Neural cell (in vitro differentiated cells): ENCODE data around the gene CATSPER1.

Experiments
- CTCF ChIP-seq: fragments of 450-650 bp; IDR thresholded peaks from 2 replicates; pipeline ENCODE4 v1.5.1; 2014; ENCODE audit warnings: antibody characterized with exemption, mild to moderate bottlenecking, moderate library complexity; ENCODE audit not compliant: poor library complexity, severe bottlenecking
- EP300 ChIP-seq: fragments of 450-650 bp; conservative IDR thresholded peaks from 2 replicates; pipeline ENCODE4 v1.6.1; 2014; ENCODE audit warnings: antibody characterized with exemption, mild to moderate bottlenecking, moderate library complexity; ENCODE audit not compliant: poor library complexity, severe bottlenecking
- EZH2 ChIP-seq: fragments of 200-600, 300-800 bp; shearing (Covaris generic), sonication (generic); IDR thresholded peaks from 2 replicates; pipeline ENCODE4 v1.6.1; 2014; ENCODE audit warnings: antibody characterized with exemption, low read length, borderline replicate concordance, mild to moderate bottlenecking; ENCODE audit not compliant: insufficient read depth, poor library complexity, severe bottlenecking
- MXI1 ChIP-seq: fragments of 450-650 bp; conservative IDR thresholded peaks from 2 replicates; pipeline ENCODE4 v1.6.1; 2014; ENCODE audit warnings: antibody characterized with exemption, mild to moderate bottlenecking; ENCODE audit not compliant: poor library complexity, severe bottlenecking
- POLR2AphosphoS5 ChIP-seq: IDR thresholded peaks from 2 replicates; pipeline ENCODE4 v1.6.1; 2012
- RAD21 ChIP-seq: fragments of 450-650 bp; conservative IDR thresholded peaks from 2 replicates; pipeline ENCODE4 v1.6.1; 2014; ENCODE audit warnings: antibody characterized with exemption, mild to moderate bottlenecking, moderate library complexity
- SMC3 ChIP-seq: fragments of 450-650 bp; conservative IDR thresholded peaks from 2 replicates; pipeline ENCODE4 v1.6.1; 2014; ENCODE audit warnings: antibody characterized with exemption, mild to moderate bottlenecking, moderate library complexity; ENCODE audit not compliant: poor library complexity
- TAF1 ChIP-seq: IDR thresholded peaks from 2 replicates; pipeline ENCODE4 v1.6.1; 2012; ENCODE audit warnings: low read depth
- TF ChIP-seq, protein P1 (sequence below): IDR thresholded peaks from 2 replicates; pipeline ENCODE4 v1.6.1; 2012; ENCODE audit warnings: borderline replicate concordance

- TF ChIP-seq CTCF = no peak
- no peak for TF ChIP-seq SMC3
- no peak for TF ChIP-seq EZH2
- no peak for TF ChIP-seq RAD21
- TF ChIP-seq POLR2AphosphoS5 = no peak
- TF ChIP-seq, protein P1, sequence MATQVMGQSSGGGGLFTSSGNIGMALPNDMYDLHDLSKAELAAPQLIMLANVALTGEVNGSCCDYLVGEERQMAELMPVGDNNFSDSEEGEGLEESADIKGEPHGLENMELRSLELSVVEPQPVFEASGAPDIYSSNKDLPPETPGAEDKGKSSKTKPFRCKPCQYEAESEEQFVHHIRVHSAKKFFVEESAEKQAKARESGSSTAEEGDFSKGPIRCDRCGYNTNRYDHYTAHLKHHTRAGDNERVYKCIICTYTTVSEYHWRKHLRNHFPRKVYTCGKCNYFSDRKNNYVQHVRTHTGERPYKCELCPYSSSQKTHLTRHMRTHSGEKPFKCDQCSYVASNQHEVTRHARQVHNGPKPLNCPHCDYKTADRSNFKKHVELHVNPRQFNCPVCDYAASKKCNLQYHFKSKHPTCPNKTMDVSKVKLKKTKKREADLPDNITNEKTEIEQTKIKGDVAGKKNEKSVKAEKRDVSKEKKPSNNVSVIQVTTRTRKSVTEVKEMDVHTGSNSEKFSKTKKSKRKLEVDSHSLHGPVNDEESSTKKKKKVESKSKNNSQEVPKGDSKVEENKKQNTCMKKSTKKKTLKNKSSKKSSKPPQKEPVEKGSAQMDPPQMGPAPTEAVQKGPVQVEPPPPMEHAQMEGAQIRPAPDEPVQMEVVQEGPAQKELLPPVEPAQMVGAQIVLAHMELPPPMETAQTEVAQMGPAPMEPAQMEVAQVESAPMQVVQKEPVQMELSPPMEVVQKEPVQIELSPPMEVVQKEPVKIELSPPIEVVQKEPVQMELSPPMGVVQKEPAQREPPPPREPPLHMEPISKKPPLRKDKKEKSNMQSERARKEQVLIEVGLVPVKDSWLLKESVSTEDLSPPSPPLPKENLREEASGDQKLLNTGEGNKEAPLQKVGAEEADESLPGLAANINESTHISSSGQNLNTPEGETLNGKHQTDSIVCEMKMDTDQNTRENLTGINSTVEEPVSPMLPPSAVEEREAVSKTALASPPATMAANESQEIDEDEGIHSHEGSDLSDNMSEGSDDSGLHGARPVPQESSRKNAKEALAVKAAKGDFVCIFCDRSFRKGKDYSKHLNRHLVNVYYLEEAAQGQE = no peak
- TF ChIP-seq MXI1 = no peak
- no peak for TF ChIP-seq EP300
- TF ChIP-seq TAF1 = no peak
Measured at GRCh38 chr11:65997286-65997685, 29.0 kb downstream of the CATSPER1 start.
